Smooth muscle cell (in vitro differentiated cells): Measurements from ENCODE around the gene ADCY5. TPM values are rescaled to one million over a fixed set of nuclear protein-coding genes. Genes with fewer than 3 reads are reported as not detected.

Experiments used
- DNase-seq: peaks from one replicate; lab custom pipeline; 2025; ENCODE audit not compliant: unreplicated experiment; lab: John Stamatoyannopoulos, UW
- H2AFZ ChIP-seq: fragments of 200-600 bp; sonication (generic); 2 replicates; pipeline ENCODE4 v1.6.0; 2016; ENCODE audit warnings: antibody characterized with exemption, low read depth, mild to moderate bottlenecking
- H3F3A ChIP-seq: fragments of 200-600 bp; sonication (generic); 2 replicates; pipeline ENCODE4 v1.6.0; 2017; ENCODE audit warnings: antibody characterized with exemption, low read depth
- H3K27ac ChIP-seq: fragments of 200-600 bp; sonication (generic); 2 replicates; pipeline ENCODE4 v1.5.1; 2016; ENCODE audit warnings: low read depth, mild to moderate bottlenecking
- H3K27me3 ChIP-seq: fragments of 200-600 bp; sonication (generic); 2 replicates; pipeline ENCODE4 v1.6.1; 2016; ENCODE audit warnings: low read depth, mild to moderate bottlenecking
- H3K36me3 ChIP-seq: fragments of 200-600 bp; sonication (generic); 2 replicates; pipeline ENCODE4 v1.5.1; 2016; ENCODE audit warnings: low read depth
- H3K4me1 ChIP-seq: fragments of 200-600 bp; sonication (generic); 2 replicates; pipeline ENCODE4 v1.5.1; 2016; ENCODE audit warnings: low read depth
- H3K4me2 ChIP-seq: fragments of 200-600 bp; sonication (generic); 2 replicates; pipeline ENCODE4 v1.6.0; 2016; ENCODE audit warnings: mild to moderate bottlenecking
- H3K4me3 ChIP-seq: fragments of 200-600 bp; sonication (generic); 2 replicates; pipeline ENCODE4 v1.5.1; 2016; ENCODE audit warnings: mild to moderate bottlenecking
- H3K79me2 ChIP-seq: fragments of 200-600 bp; sonication (generic); 2 replicates; pipeline ENCODE4 v1.6.0; 2016; ENCODE audit warnings: low read depth, mild to moderate bottlenecking
- H3K9ac ChIP-seq: fragments of 200-600 bp; sonication (generic); 2 replicates; pipeline ENCODE4 v1.6.0; 2016; ENCODE audit warnings: low read depth
- H3K9me3 ChIP-seq: fragments of 200-600 bp; sonication (generic); replicated peaks from 2 replicates; pipeline ENCODE4 v1.5.1; 2016; ENCODE audit warnings: low read depth
- H4K20me1 ChIP-seq: fragments of 200-600 bp; sonication (generic); 2 replicates; pipeline ENCODE4 v1.6.0; 2016; ENCODE audit warnings: low read depth
- WGBS: methylation state at CpG from one replicate; pipeline ENCODE4 v1.1.7; 2016; ENCODE audit warnings: low lambda C conversion rate; 5-methylcytosine and 5-hydroxymethylcytosine counted together
- polyA plus RNA-seq: library from polyadenylated mRNA; unstranded; fragments of >200 nt; fragmentation: Nextera tagmentation; extraction: Ambion mirVana; gene quantifications from 2 replicates; pipeline ENCODE4 v1.2.1, GENCODE V29; 2016
- total RNA-seq: library from RNA; depleted of rRNA; stranded (reverse); fragments of >200 nt; gene quantifications from 2 replicates; pipeline ENCODE4 v1.2.3, GENCODE V29; 2014
- TF ChIP-seq, protein P1 (sequence below): fragments of 200-600 bp; sonication (generic); IDR thresholded peaks from 2 replicates; pipeline ENCODE4 v1.5.1; 2017; ENCODE audit warnings: borderline replicate concordance, mild to moderate bottlenecking, antibody characterized with exemption; ENCODE audit not compliant: insufficient read depth, poor library complexity, severe bottlenecking

ADCY5 gene
- total RNA-seq (0.22 and 0.58 TPM in 2 replicates), polyA plus RNA-seq (0.11 and 0.50 TPM in 2 replicates)

DNA sequence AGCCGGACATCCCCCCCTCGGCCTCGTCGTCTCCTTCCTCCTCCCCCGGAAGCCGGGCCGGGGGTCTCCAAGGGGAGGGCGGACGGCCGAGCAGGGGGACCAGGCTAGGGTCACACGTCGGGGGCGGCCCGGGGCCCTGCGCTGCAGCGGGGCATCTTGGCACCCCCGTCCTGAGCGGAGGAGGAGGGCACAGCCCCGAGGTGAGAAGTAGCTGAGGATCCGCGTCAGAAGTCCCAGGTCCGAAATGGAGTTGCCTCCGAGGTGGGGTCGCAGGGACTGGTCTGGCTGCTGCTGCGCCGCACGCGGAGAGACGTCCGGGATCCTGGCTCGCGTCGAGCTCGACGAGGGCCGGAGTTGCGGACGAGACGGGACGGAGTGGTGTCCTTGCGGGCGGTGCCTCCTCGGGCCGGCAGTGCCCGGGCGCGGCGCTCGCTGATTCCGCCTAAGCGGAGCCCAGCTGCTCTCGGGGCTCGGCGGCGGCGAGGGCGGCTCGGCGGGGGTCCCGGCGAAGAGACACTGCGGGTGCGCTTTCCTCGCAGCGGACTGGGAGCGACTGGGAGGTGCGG lies at the start of gene ADCY5:
Gene ADCY5 (minus strand): TSS at position 555 of the 566 bp plus-strand sequence. CDS start 545 bp downstream, at position 10.
- TF ChIP-seq, protein P1, sequence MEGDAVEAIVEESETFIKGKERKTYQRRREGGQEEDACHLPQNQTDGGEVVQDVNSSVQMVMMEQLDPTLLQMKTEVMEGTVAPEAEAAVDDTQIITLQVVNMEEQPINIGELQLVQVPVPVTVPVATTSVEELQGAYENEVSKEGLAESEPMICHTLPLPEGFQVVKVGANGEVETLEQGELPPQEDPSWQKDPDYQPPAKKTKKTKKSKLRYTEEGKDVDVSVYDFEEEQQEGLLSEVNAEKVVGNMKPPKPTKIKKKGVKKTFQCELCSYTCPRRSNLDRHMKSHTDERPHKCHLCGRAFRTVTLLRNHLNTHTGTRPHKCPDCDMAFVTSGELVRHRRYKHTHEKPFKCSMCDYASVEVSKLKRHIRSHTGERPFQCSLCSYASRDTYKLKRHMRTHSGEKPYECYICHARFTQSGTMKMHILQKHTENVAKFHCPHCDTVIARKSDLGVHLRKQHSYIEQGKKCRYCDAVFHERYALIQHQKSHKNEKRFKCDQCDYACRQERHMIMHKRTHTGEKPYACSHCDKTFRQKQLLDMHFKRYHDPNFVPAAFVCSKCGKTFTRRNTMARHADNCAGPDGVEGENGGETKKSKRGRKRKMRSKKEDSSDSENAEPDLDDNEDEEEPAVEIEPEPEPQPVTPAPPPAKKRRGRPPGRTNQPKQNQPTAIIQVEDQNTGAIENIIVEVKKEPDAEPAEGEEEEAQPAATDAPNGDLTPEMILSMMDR = no peak
- Histone ChIP-seq H3K9ac (no peak within 1 kb of the TSS), H3K4me1 (no peaks in the 10 kb centered on the region), H3K4me3 (peak within 1 kb of the TSS; percentile 68), H3K79me2 (no peaks in the 10 kb centered on the region), H3K36me3 (no peaks in the 10 kb centered on the region), H4K20me1 (no peaks in the 10 kb centered on the region), H3K27ac (no peak within 1 kb of the TSS), H2AFZ (peak within 1 kb of the TSS; percentile 85), H3K9me3 (no peaks in the 10 kb centered on the region), H3K27me3 (peaks cover 95% of the 10 kb centered on the region), H3F3A (no peaks in the 10 kb centered on the region), H3K4me2 (peak within 1 kb of the TSS; percentile 98)
- DNase-seq = no peak
- WGBS = 3% methylated on average over 53 of the region's 67 CpGs

DNA sequence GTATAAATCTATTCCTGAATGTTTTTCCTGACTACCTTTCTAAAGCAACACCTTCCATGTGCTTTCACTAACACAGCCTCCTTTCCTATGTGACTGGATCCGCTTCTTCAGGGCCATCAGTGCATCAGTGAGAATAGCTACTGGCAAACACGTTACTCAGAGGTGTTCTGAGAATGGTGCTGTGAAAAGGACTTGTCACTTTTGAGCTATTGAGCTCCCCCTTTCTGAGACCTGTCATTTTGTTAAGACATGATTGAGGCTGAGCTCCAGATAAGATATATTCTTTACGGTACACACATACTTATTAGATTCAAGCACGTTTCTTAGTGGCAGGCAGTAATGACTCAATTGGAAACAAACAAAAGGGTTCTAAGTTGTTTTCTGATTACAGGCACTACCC lies 45.0 kb upstream of the ADCY5 start:
- H3K27ac ChIP-seq = no peak overlapping the region
- H3K4me2 ChIP-seq = no peak overlapping the region
- no peaks in the 10 kb centered on the region for H3K36me3 ChIP-seq
- H3K9ac ChIP-seq = no peak overlapping the region
- no peaks in the 10 kb centered on the region for H3K27me3 ChIP-seq
- H3K9me3 ChIP-seq = no peaks in the 10 kb centered on the region
- TF ChIP-seq, protein P1 = no peak
- no peak for DNase-seq
- H3F3A ChIP-seq = no peaks in the 10 kb centered on the region
- no peak overlapping the region for H3K4me3 ChIP-seq
- WGBS = 87% methylated on average over 4 of the region's 4 CpGs
- H2AFZ ChIP-seq = no peak overlapping the region
- no peaks in the 10 kb centered on the region for H4K20me1 ChIP-seq
- H3K4me1 ChIP-seq = no peaks in the 10 kb centered on the region
- H3K79me2 ChIP-seq = no peaks in the 10 kb centered on the region

DNA sequence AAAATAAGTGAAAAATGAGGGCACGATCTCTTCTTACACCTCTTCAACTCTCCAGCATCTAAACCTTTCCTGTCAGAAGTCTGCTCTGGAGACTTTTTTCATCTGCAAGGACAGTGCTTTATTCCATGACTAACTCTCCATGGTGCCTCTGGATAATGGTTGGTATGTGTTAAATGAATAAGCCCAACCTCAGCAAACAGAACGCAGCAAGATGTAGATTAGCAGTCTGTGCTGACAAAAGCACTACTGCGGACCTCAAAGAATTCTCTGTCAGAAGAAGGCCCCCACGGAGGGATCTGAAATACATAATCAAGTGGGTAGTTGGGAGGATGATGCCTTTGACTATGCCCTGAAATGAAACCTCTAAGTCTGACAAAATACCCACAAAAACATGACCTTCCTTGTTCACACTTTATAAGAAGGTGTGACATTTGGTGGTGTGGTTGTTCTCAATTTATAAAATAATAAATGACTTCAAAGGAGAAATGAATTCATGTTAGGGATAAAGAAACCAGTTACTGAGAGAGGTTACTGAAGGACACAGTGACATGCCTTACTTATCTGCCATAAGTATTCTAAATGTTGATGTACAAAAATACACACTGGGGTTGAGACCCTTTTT lies 43.2 kb upstream of the ADCY5 start:
- Histone ChIP-seq H3K9me3 (no peaks in the 10 kb centered on the region), H3F3A (no peaks in the 10 kb centered on the region), H2AFZ (no peak overlapping the region), H3K4me1 (no peaks in the 10 kb centered on the region), H3K27me3 (peaks cover 5% of the 10 kb centered on the region), H3K4me2 (no peak overlapping the region), H3K27ac (no peak overlapping the region), H3K4me3 (no peak overlapping the region), H4K20me1 (no peaks in the 10 kb centered on the region), H3K79me2 (no peaks in the 10 kb centered on the region), H3K9ac (no peak overlapping the region), H3K36me3 (no peaks in the 10 kb centered on the region)
- TF ChIP-seq, protein P1 = no peak
- WGBS = 84% methylated on average over 4 of the region's 4 CpGs
- DNase-seq = no peak
